Activated gamma-delta T cell (primary cell): ENCODE measurements around the gene FAM114A2.

Experiments used
- DNase-seq: peaks from one replicate; lab custom pipeline; 2025; lab: John Stamatoyannopoulos, UW

The FAM114A2 gene

GRCh38 chr5:153983885-153984284 lies 54.8 kb downstream of the FAM114A2 start:
- DNase-seq: no peak

GRCh38 chr5:153981905-153982605 lies 56.7 kb downstream of the FAM114A2 start:
- DNase-seq: no peak

GRCh38 chr5:153979028-153979783 lies 59.5 kb downstream of the FAM114A2 start:
- no peak for DNase-seq

- no peak for DNase-seq
Observed at GRCh38 chr5:153974813-153975163, 63.9 kb downstream of the FAM114A2 start.

GRCh38 chr5:153974131-153974812 lies 64.4 kb downstream of the FAM114A2 start:
- DNase-seq: no peak

GRCh38 chr5:153972240-153972639 lies 66.5 kb downstream of the FAM114A2 start:
- DNase-seq: no peak

- no peak for DNase-seq
Observed at GRCh38 chr5:153970496-153970895, 68.2 kb downstream of the FAM114A2 start.

GRCh38 chr5:153969563-153969895 lies 69.2 kb downstream of the FAM114A2 start:
- no peak for DNase-seq

GRCh38 chr5:153968761-153969562 lies 69.7 kb downstream of the FAM114A2 start:
- no peak for DNase-seq

GRCh38 chr5:153964880-153965645 lies 73.6 kb downstream of the FAM114A2 start:
- DNase-seq: no peak

GRCh38 chr5:153964191-153964879 lies 74.4 kb downstream of the FAM114A2 start:
- no peak for DNase-seq

- no peak for DNase-seq
Observed at GRCh38 chr5:153960269-153961215, 78.2 kb downstream of the FAM114A2 start.

- DNase-seq: no peak
Observed at GRCh38 chr5:153959134-153959957, 79.4 kb downstream of the FAM114A2 start.

- no peak for DNase-seq
Observed at GRCh38 chr5:153957205-153957604, 81.5 kb downstream of the FAM114A2 start.

GRCh38 chr5:153953411-153953810 lies 85.3 kb downstream of the FAM114A2 start:
- DNase-seq: no peak

- DNase-seq: no peak
Observed at GRCh38 chr5:153952893-153953292, 85.8 kb downstream of the FAM114A2 start.

- no peak for DNase-seq
Observed at GRCh38 chr5:153952057-153952456, 86.7 kb downstream of the FAM114A2 start.

- no peak for DNase-seq
Observed at GRCh38 chr5:153941265-153941664, 97.4 kb downstream of the FAM114A2 start.
